Dermis microvascular lymphatic vessel endothelial cell (primary cell): ENCODE results near the gene SERPINB7. TPM values are rescaled to one million over a fixed set of nuclear protein-coding genes. Genes with fewer than 3 reads are reported as not detected.

Experiments
- DNase-seq, 2 donors: peaks; one replicate each; pipeline versions ENCODE4 v3.0.0 to v3.0.0-alpha.2; 2010; ENCODE audit warnings: low read depth in 2 of 2
- total RNA-seq: library from RNA; depleted of rRNA; stranded (reverse); fragments of >200 nt; gene quantifications from 2 replicates; pipeline ENCODE4 v1.2.1, GENCODE V29; 2014

SERPINB7 gene
- total RNA-seq, 1 donor from 2014 or later: not detected

- peak in 1 of 2 donors; percentile 33 for DNase-seq
Measured at GRCh38 chr18:63844254-63844653, 69.0 kb downstream of the SERPINB7 start.

- peak; percentile 15 to 62 for DNase-seq
Measured at GRCh38 chr18:63848159-63848558, 72.9 kb downstream of the SERPINB7 start.

GRCh38 chr18:63850020-63850419, 74.8 kb downstream of the SERPINB7 start:
- DNase-seq: peak in 1 of 2 donors; percentile 2

GRCh38 chr18:63850636-63851035, 75.4 kb downstream of the SERPINB7 start:
- no peak for DNase-seq

Other genes with a start within 250 kb of the SERPINB7 start
- gene SERPINB12, start 233.0 kb upstream of the SERPINB7 start, total RNA-seq: not detected in 2 replicates
- not detected in 2 replicates for gene SERPINB13, start 188.1 kb upstream of the SERPINB7 start, total RNA-seq
- gene SERPINB4, start 131.2 kb upstream of the SERPINB7 start, total RNA-seq: 0.13 TPM in 1 of 2 replicates, not detected in the other
- not detected in 2 replicates for gene SERPINB3, start 113.5 kb upstream of the SERPINB7 start, total RNA-seq
- gene SERPINB11, start 72.5 kb upstream of the SERPINB7 start, total RNA-seq: not detected in 2 replicates
- gene SERPINB2, start 112.3 kb downstream of the SERPINB7 start, total RNA-seq: not detected in 2 replicates
- not detected in 2 replicates for gene SERPINB10, start 132.5 kb downstream of the SERPINB7 start, total RNA-seq
- not detected in 2 replicates for gene HMSD, start 173.9 kb downstream of the SERPINB7 start, total RNA-seq
- gene SERPINB8, start 194.7 kb downstream of the SERPINB7 start, total RNA-seq: 3.2 and 6.7 TPM in 2 replicates